Erythroblast (primary cell): ENCODE results near the gene KNL1.
"Not testable (repeated sequence)": the region's sequence is repeated elsewhere in the genome, so short reads cannot be mapped to it uniquely, and the experiment has no call there.

Experiments used
- DNase-seq, 2 experiments: peaks; one replicate each; lab custom pipeline; 2025; lab: John Stamatoyannopoulos, UW
- GATA1 ChIP-seq: IDR thresholded peaks from 2 replicates; pipeline ENCODE4 v1.6.1; 2011; ENCODE audit warnings: low read depth, mild to moderate bottlenecking, control low read depth, low read length, moderate library complexity
- POLR2A ChIP-seq: IDR thresholded peaks from 2 replicates; pipeline ENCODE4 v1.6.1; 2011; ENCODE audit warnings: mild to moderate bottlenecking, low read length

Gene KNL1

GRCh38 chr15:40597024-40597423 lies 3.0 kb downstream of the KNL1 start:
- no peak for TF ChIP-seq POLR2A
- no peak for TF ChIP-seq GATA1

GRCh38 chr15:40598126-40598525 lies 4.1 kb downstream of the KNL1 start:
- DNase-seq = no peak
- TF ChIP-seq GATA1 = no peak
- no peak for TF ChIP-seq POLR2A

More at GRCh38 chr15:40597024-40597423, 3.0 kb downstream of the KNL1 start:
- DNase-seq = no peak

- DNase-seq = no peak
- TF ChIP-seq POLR2A (no peak), GATA1 (no peak)
Observed at GRCh38 chr15:40598672-40599071, 4.6 kb downstream of the KNL1 start.

GRCh38 chr15:40600956-40601355 lies 6.9 kb downstream of the KNL1 start:
- TF ChIP-seq GATA1 (no peak), POLR2A (no peak)
- no peak for DNase-seq

- no peak for DNase-seq
- TF ChIP-seq POLR2A = no peak
- TF ChIP-seq GATA1 = no peak
Observed at GRCh38 chr15:40603935-40604334, 9.9 kb downstream of the KNL1 start.

GRCh38 chr15:40613080-40613479 lies 19.0 kb downstream of the KNL1 start:
- TF ChIP-seq POLR2A (no peak), GATA1 (no peak)
- DNase-seq = no peak

- no peak for DNase-seq
- TF ChIP-seq POLR2A = no peak
- no peak for TF ChIP-seq GATA1
Observed at GRCh38 chr15:40618023-40618422, 24.0 kb downstream of the KNL1 start.

GRCh38 chr15:40618906-40619305 lies 24.9 kb downstream of the KNL1 start:
- TF ChIP-seq GATA1 = no peak
- no peak for TF ChIP-seq POLR2A
- no peak for DNase-seq

- no peak for TF ChIP-seq POLR2A
- no peak for TF ChIP-seq GATA1
- DNase-seq = peak; percentile 50 to 76
Observed at GRCh38 chr15:40623361-40623760, 29.3 kb downstream of the KNL1 start.

GRCh38 chr15:40630313-40630712 lies 36.3 kb downstream of the KNL1 start:
- no peak for DNase-seq
- TF ChIP-seq POLR2A (no peak), GATA1 (no peak)

GRCh38 chr15:40633178-40633577 lies 39.1 kb downstream of the KNL1 start:
- DNase-seq = no peak

GRCh38 chr15:40637221-40637745 lies 43.2 kb downstream of the KNL1 start:
- no peak for DNase-seq
- TF ChIP-seq POLR2A (no peak), GATA1 (no peak)

More at GRCh38 chr15:40633178-40633577, 39.1 kb downstream of the KNL1 start:
- TF ChIP-seq POLR2A = no peak
- no peak for TF ChIP-seq GATA1

- no peak for TF ChIP-seq POLR2A
- TF ChIP-seq GATA1 = no peak
Observed at GRCh38 chr15:40639677-40640076, 45.6 kb downstream of the KNL1 start.

GRCh38 chr15:40647523-40647922 lies 53.5 kb downstream of the KNL1 start:
- DNase-seq = no peak
- TF ChIP-seq POLR2A (no peak), GATA1 (no peak)

More at GRCh38 chr15:40639677-40640076, 45.6 kb downstream of the KNL1 start:
- no peak for DNase-seq

- TF ChIP-seq POLR2A (no peak), GATA1 (no peak)
- no peak for DNase-seq
Observed at GRCh38 chr15:40650479-40650878, 56.4 kb downstream of the KNL1 start.

GRCh38 chr15:40660686-40661085 lies 66.6 kb downstream of the KNL1 start:
- no peak for TF ChIP-seq GATA1
- TF ChIP-seq POLR2A = no peak
- peak in 1 of 2 experiments; percentile 8 for DNase-seq

- DNase-seq = no peak
- TF ChIP-seq GATA1 (no peak), POLR2A (no peak)
Observed at GRCh38 chr15:40664909-40665308, 70.9 kb downstream of the KNL1 start.

- DNase-seq = not testable (repeated sequence)
Observed at GRCh38 chr15:40676290-40676689, 82.2 kb downstream of the KNL1 start.

- DNase-seq = not testable (repeated sequence)
Observed at GRCh38 chr15:40676906-40677305, 82.9 kb downstream of the KNL1 start.
